ENCODE results near the gene BANF2. TPM values are rescaled to one million over a fixed set of nuclear protein-coding genes. Genes with fewer than 3 reads are reported as not detected.

The BANF2 gene
- total RNA-seq, 1 donor: not detected

DNA sequence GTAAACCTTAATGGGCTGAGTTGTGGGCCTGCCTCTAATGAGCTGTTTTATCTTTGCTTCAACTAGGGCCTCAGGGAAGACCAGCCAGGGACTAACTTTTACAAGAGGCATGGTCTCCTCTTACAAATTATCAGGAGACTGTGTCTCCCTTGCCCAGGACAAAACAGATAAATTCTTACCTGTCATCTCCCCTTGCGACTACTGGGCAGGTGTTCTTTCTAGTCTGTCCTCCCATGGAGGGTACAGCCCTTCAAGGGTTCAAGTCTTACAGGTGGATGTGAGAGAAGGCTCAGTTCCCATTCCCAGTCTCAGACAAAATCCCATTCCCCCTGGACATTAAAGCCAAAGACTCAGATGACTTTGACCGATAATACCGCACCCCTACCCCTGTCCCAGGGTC is 31.3 kb upstream of the BANF2 start:
- no peak overlapping the region for H3K4me2 ChIP-seq (ENCODE audit: insufficient read depth, low read length)
- peaks cover 99% of the 10 kb centered on the region for H3K79me2 ChIP-seq (ENCODE audit: insufficient read depth, low read length)
- H3K4me1 ChIP-seq (ENCODE audit: insufficient read depth, low read length): peaks cover 60% of the 10 kb centered on the region
- peak overlapping the region; percentile 20 for H3K27ac ChIP-seq (ENCODE audit: low read depth, low read length)
- no peak overlapping the region for H3K4me3 ChIP-seq (ENCODE audit: insufficient read depth, low read length)
- H3K27me3 ChIP-seq (ENCODE audit: insufficient read depth, low read length): no peaks in the 10 kb centered on the region
- H2AFZ ChIP-seq (ENCODE audit: low read length): no peak overlapping the region
- H3K9me3 ChIP-seq (ENCODE audit: low read depth, low read length): no peaks in the 10 kb centered on the region
- DNase-seq (ENCODE audit: insufficient read length, low spot score, missing footprints): no peak
- peaks cover 77% of the 10 kb centered on the region for H4K20me1 ChIP-seq (ENCODE audit: insufficient read depth, low read length)
- TF ChIP-seq, protein P1, sequence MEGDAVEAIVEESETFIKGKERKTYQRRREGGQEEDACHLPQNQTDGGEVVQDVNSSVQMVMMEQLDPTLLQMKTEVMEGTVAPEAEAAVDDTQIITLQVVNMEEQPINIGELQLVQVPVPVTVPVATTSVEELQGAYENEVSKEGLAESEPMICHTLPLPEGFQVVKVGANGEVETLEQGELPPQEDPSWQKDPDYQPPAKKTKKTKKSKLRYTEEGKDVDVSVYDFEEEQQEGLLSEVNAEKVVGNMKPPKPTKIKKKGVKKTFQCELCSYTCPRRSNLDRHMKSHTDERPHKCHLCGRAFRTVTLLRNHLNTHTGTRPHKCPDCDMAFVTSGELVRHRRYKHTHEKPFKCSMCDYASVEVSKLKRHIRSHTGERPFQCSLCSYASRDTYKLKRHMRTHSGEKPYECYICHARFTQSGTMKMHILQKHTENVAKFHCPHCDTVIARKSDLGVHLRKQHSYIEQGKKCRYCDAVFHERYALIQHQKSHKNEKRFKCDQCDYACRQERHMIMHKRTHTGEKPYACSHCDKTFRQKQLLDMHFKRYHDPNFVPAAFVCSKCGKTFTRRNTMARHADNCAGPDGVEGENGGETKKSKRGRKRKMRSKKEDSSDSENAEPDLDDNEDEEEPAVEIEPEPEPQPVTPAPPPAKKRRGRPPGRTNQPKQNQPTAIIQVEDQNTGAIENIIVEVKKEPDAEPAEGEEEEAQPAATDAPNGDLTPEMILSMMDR (IDR thresholded peaks at IDR 0.05; ENCODE audit: extremely low read depth, low read depth, low read length): no peak
- peaks cover 49% of the 10 kb centered on the region for H3K36me3 ChIP-seq (ENCODE audit: insufficient read depth, low read length)

DNA sequence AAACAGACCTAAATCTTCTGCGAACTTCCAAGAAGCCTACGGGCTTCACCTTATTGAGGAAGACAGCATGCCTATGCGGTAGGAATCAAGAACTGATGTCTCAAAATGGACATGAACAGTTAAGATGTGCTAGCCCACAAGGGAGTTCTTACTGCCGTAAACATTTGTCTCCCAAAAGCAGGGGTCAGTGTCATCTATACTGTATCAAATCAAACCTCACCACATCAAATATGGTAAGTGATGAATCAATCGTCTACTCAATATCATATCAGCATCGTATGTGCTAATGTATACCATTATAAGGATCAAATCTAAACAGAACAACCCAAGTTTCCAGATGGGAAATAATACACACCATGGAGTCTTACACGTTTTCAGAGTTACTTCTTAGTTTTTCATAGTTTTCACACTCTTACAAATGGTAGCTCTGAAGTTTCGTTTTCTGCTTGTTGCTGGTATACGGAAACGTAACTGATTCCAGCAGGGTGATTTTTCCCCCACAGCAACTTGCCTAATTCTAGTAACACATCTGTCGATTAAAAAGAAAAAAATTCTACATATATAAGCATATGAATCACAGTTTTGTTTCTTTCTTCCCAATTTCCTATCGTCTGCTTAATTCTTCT is 30.3 kb upstream of the BANF2 start:
- Histone ChIP-seq H3K36me3 (ENCODE audit: insufficient read depth, low read length) (peaks cover 52% of the 10 kb centered on the region), H3K4me2 (ENCODE audit: insufficient read depth, low read length) (no peak overlapping the region), H3K9me3 (ENCODE audit: low read depth, low read length) (no peaks in the 10 kb centered on the region), H4K20me1 (ENCODE audit: insufficient read depth, low read length) (peaks cover 78% of the 10 kb centered on the region), H2AFZ (ENCODE audit: low read length) (no peak overlapping the region), H3K27ac (ENCODE audit: low read depth, low read length) (peak overlapping the region; percentile 26), H3K79me2 (ENCODE audit: insufficient read depth, low read length) (peaks cover 99% of the 10 kb centered on the region), H3K4me3 (ENCODE audit: insufficient read depth, low read length) (no peak overlapping the region), H3K27me3 (ENCODE audit: insufficient read depth, low read length) (no peaks in the 10 kb centered on the region), H3K4me1 (ENCODE audit: insufficient read depth, low read length) (peaks cover 55% of the 10 kb centered on the region)
- DNase-seq (ENCODE audit: insufficient read length, low spot score, missing footprints): no peak
- TF ChIP-seq, protein P1 (IDR thresholded peaks at IDR 0.05; ENCODE audit: extremely low read depth, low read depth, low read length): no peak

DNA sequence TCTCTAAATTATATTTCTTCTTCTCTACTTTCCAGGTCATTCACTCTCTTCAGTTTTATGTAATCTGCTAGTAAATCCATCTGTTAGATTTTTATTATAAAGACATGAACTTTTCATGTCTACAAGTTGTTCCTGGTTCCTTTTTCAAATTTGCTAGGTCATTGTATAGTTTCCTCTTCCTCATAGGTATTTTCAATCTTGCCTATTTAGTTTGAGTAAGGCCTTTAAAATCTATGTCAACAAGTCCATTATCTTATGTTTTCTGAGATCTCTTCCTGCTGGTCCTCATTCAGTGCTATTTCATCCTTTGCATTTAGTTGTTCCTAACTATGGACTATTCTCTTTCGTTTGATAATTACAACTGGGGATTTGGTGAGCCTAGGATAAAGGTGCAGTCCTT is 28.8 kb upstream of the BANF2 start:
- Histone ChIP-seq H3K27ac (ENCODE audit: low read depth, low read length) (peak overlapping the region; percentile 13), H3K27me3 (ENCODE audit: insufficient read depth, low read length) (no peaks in the 10 kb centered on the region), H3K4me1 (ENCODE audit: insufficient read depth, low read length) (peaks cover 55% of the 10 kb centered on the region), H3K4me2 (ENCODE audit: insufficient read depth, low read length) (no peak overlapping the region), H4K20me1 (ENCODE audit: insufficient read depth, low read length) (peaks cover 88% of the 10 kb centered on the region), H3K36me3 (ENCODE audit: insufficient read depth, low read length) (peaks cover 59% of the 10 kb centered on the region), H3K4me3 (ENCODE audit: insufficient read depth, low read length) (no peak overlapping the region), H3K79me2 (ENCODE audit: insufficient read depth, low read length) (peaks cover 99% of the 10 kb centered on the region), H2AFZ (ENCODE audit: low read length) (no peak overlapping the region), H3K9me3 (ENCODE audit: low read depth, low read length) (no peaks in the 10 kb centered on the region)
- no peak for DNase-seq (ENCODE audit: insufficient read length, low spot score, missing footprints)
- TF ChIP-seq, protein P1 (IDR thresholded peaks at IDR 0.05; ENCODE audit: extremely low read depth, low read depth, low read length): no peak

DNA sequence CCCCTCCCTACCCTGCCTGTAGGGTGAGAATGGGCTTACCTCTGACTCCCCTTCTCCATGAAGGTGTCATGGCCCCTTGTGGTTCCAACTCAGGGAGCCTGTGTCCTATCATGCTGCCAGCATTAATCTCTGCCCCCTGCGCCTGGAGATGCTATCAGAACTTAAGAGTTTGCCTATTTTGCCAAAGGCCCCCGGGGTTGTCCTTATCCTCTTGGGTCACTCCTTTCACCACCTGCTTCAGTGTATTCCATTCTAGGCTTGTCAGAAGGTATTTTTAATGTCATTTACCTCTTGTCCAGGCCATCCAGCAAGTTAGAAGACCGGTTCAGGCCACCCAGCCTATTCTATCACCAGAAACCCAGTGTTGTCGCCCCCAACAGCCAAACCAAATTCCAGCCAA is 28.2 kb upstream of the BANF2 start:
- H3K27ac ChIP-seq (ENCODE audit: low read depth, low read length): peak overlapping the region; percentile 7
- H3K4me1 ChIP-seq (ENCODE audit: insufficient read depth, low read length): peaks cover 55% of the 10 kb centered on the region
- H3K36me3 ChIP-seq (ENCODE audit: insufficient read depth, low read length): peaks cover 64% of the 10 kb centered on the region
- H3K79me2 ChIP-seq (ENCODE audit: insufficient read depth, low read length): peaks cover 100% of the 10 kb centered on the region
- H4K20me1 ChIP-seq (ENCODE audit: insufficient read depth, low read length): peaks cover 88% of the 10 kb centered on the region
- no peak overlapping the region for H3K4me3 ChIP-seq (ENCODE audit: insufficient read depth, low read length)
- no peak for DNase-seq (ENCODE audit: insufficient read length, low spot score, missing footprints)
- TF ChIP-seq, protein P1 (IDR thresholded peaks at IDR 0.05; ENCODE audit: extremely low read depth, low read depth, low read length): no peak
- H3K27me3 ChIP-seq (ENCODE audit: insufficient read depth, low read length): no peaks in the 10 kb centered on the region
- H3K9me3 ChIP-seq (ENCODE audit: low read depth, low read length): no peaks in the 10 kb centered on the region
- no peak overlapping the region for H2AFZ ChIP-seq (ENCODE audit: low read length)
- no peak overlapping the region for H3K4me2 ChIP-seq (ENCODE audit: insufficient read depth, low read length)

Measured in osteoblast (primary cell).